Skin of body (tissue), 2 donors: ENCODE data around the gene CFHR2. TPM values are rescaled to one million over a fixed set of nuclear protein-coding genes. Genes with fewer than 3 reads are reported as not detected.
"Not testable (repeated sequence)": the region's sequence is repeated elsewhere in the genome, so short reads cannot be mapped to it uniquely, and the experiment has no call there.

Source experiments
- DNase-seq: peaks from one replicate; lab custom pipeline; 2025; lab: John Stamatoyannopoulos, UW
- total RNA-seq: library from RNA; depleted of rRNA; stranded (reverse); fragments of >200 nt; gene quantifications from one replicate; pipeline ENCODE4 v1.2.3, GENCODE V29; 2014

The CFHR2 gene
- total RNA-seq: not detected

DNA sequence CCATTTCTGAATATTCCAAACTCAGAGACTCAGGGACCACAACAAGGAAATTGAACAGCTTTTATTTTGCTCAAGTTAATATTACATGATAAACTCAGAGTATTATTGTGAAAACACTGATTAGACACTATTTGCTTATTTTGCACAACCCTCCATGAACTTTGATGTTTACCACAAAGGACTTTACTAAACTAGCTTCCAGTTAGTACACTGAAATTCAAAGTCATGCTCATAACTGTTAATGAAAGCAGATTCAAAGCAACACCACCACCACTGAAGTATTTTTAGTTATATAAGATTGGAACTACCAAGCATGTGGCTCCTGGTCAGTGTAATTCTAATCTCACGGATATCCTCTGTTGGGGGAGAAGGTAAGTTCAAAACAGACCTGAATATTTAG, at the start of gene CFHR2:
Gene CFHR2 (plus strand): TSS at position 171 of the 400 bp plus-strand sequence. CDS start 143 bp downstream, at position 314.
- DNase-seq: not testable (repeated sequence)

GRCh38 chr1:196896355-196896754, 47.2 kb upstream of the CFHR2 start:
- DNase-seq: peak; percentile 41

GRCh38 chr1:196897158-196897828, 46.2 kb upstream of the CFHR2 start:
- no peak for DNase-seq

GRCh38 chr1:196902344-196902743, 41.2 kb upstream of the CFHR2 start:
- DNase-seq: no peak

DNA sequence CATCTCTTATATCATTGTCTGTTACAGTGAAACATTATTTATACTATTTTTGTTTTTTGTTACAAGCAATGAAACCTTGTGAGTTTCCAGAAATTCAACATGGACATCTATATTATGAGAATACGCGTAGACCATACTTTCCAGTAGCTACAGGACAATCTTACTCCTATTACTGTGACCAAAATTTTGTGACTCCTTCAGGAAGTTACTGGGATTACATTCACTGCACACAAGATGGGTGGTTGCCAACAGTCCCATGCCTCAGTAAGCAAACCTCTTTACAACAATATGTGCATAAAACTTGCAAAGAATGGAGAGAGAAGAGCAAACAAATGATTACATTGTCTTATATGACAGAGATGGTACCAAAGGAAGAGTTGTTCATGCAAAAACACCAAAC, 33.3 kb upstream of the CFHR2 start:
- no peak for DNase-seq

DNA sequence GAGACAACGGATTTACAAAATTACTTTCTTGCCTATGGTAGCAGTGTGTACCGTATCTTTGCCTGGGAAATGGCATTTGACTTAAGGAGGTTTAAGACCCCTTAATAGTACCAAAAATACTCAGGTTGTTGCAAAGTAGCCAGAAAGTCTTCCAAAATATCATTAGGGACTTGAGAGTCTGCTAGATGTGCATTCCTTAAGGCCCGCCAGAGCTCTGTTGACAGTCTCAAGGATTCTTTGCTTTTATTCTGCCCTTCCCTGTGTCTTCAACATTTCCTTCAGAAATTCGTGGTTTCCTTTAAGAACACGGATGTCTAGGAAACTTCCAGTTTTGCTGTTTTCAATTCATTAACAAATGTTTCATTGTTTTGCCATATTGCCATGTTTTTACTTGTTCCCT, 31.3 kb upstream of the CFHR2 start:
- not testable (repeated sequence) for DNase-seq

- DNase-seq: not testable (repeated sequence)
Measured at GRCh38 chr1:196926839-196927238, 16.7 kb upstream of the CFHR2 start.

GRCh38 chr1:196932853-196933252, 10.7 kb upstream of the CFHR2 start:
- not testable (repeated sequence) for DNase-seq

- DNase-seq: no peak
Measured at GRCh38 chr1:196933531-196934189, 9.9 kb upstream of the CFHR2 start.

DNA sequence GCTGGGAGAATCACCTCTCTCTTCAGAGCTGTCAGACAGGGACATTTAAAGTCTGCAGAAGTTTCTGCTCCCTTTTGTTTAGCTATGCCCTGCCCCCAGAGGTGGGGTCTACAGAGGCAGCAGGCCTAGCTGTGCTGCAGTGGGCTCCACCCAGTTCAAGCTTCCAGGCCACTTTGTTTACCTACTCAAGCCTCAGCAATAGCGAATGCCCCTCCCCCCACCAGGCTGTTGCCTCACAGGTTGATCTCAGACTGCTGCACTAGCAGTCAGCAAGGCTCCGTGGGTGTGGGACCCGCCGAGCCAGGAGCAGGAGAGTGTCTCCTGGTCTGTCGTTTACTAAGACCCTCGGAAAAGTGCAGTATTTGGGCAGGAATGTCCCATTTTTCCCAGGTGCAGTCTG, 2.1 kb upstream of the CFHR2 start:
- DNase-seq: not testable (repeated sequence)

DNA sequence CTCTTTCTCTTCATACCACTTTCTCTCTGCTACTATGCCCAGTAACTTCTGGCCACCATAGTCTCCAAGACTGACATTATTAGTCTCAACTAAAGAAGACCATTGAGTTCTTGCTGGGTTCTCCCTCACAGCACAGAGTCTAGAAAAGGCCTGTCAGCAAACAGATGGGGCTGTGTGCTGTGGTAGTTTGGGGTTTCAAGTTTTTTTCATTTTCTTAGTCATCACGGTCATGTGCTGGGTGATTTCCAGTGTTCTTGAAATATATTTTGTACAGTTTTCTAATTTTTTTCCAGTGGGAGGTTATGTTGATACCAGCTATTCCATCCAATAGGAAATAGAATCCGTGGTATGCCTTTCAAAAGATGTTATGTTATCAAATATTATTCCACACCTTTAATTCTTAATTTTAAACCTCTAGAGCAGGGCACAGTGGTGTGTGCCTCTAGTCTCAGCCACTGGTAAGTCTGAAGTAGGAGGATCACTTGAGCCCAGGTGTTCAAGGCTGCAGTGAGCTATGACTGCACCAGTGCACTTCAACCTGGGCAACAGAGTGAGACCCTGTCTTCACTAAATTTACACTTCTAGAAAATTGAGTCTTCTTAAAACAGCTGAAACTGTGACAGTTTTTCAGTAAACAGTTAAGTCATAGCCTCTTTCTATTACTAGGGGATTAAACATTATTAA, 8.3 kb downstream of the CFHR2 start:
- DNase-seq: no peak

GRCh38 chr1:196954778-196955177, 11.2 kb downstream of the CFHR2 start:
- no peak for DNase-seq

- DNase-seq: no peak
Measured at GRCh38 chr1:196955926-196956325, 12.4 kb downstream of the CFHR2 start.

GRCh38 chr1:196960854-196961253, 17.3 kb downstream of the CFHR2 start:
- no peak for DNase-seq

- DNase-seq: no peak
Measured at GRCh38 chr1:196970182-196970581, 26.6 kb downstream of the CFHR2 start.

DNA sequence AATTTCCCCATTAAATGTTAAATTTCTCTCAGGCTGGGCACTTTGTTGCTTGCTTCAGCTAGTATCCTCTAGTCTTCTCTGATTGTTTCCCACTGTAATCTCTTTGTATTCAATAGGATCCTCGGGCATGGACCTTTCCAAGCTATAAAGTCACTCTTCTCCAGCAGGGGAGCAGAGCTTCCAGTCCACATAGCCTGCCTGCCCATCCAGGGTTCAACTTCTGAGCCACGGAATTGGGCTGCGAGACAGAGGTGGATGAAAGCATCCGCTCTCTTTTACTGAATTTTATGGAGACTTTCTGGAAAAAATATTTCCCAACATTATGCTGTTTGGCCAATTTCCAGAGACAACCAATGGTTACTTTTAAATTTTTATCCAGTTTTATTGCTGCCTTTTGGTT, 32.7 kb downstream of the CFHR2 start:
- no peak for DNase-seq

DNA sequence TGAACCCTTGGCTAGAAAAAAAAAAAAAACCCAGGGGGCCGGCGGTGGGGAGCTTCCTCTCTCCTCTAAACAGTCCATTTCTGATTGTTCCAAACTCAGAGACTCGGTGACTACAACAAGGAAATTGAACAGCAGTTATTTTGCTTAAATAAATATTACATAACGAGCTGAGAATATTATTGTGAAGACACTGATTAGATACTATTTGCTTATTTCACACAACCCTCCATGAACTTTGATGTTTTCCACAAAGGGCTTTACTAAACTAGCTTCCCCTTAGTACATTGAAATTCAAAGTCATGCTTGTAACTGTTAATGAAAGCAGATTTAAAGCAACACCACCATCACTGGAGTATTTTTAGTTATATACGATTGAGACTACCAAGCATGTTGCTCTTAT, 33.7 kb downstream of the CFHR2 start, which contains the start of gene CFHR5:
Gene CFHR5 (plus strand): TSS at position 279 of the 400 bp plus-strand sequence. CDS start 109 bp downstream, at position 388.
- no peak for DNase-seq

DNA sequence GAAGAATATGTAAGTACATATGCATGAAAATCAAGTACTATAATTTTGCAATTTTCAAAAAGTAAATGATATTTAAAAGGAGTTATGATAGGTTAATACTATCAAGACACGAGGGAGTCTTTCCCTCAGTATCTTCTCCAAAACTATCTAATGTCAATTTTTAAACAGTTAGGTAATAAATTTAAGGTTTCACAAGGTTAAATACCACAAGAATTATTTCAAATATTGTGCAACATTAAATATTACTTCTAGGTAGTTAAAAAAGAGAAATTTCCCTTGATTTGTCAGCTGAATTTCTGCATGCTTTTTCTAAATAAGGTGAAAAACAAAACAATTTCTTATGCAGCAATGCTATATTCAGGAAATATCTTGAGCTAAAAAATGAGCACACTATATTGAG, 37.3 kb downstream of the CFHR2 start:
- no peak for DNase-seq

- not testable (repeated sequence) for DNase-seq
Measured at GRCh38 chr1:196982247-196982646, 38.7 kb downstream of the CFHR2 start.

DNA sequence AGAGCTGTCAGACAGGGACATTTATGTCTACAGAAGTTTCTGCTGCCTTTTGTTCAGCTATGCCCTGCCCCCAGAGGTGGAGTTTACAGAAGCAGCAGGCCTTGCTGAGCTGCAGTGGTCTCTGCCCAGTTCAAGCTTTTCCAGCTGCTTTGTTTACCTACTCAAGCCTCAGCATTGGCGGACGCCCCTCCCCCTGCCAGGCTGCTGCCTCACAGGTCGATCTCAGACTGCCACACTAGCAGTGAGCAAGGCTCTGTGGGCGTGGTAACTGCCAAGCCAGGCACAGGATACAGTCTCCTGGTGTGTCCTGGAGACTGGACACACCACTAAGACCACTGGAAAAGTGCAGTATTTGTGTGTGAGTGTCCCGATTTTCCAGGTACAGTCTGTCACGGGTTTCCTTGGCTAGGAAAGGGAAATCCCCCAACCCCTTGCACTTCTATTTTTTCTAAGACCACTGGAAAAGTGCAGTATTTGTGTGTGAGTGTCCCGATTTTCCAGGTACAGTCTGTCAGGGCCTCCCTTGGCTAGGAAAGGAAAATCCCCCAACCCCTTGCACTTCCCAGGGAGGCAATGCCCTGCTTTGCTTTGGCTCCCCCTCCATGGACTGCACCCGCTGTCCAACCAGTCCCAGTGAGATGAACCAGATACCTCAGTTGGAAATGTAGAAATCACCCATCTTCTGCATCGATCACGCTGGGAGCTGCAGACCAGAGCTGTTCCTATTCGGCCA, 48.5 kb downstream of the CFHR2 start:
- not testable (repeated sequence) for DNase-seq

DNA sequence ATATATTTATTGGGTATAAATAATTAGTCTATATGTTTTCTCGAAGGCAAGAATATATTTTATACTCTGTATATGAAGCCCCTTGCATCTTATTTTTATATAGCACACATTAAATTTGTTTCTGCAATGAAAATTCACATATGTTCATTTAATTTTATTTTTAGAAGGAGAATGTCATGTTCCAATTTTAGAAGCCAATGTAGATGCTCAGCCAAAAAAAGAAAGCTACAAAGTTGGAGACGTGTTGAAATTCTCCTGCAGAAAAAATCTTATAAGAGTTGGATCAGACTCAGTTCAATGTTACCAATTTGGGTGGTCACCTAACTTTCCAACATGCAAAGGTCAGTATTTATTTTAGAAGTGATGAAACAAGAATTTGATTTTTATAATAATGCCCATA, 50.4 kb downstream of the CFHR2 start:
- DNase-seq: no peak

DNA sequence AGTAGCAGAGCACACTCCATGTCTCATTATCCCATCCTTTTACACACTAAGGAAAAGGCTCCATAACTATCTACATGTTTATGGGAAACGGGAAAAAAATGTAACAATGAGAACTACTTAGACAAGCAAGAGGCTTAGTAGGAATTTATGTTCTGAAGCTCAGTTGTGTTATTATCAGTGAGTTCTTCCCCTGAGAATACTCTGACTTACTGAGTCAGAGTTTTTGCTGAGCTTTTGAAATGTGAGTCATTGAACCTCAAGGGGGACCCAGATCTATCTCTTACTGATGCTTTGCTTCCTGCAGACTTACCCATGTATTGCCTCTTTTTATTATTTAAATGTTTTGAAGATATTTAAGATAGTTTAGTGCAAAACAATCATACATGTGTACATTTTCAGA, 53.9 kb downstream of the CFHR2 start:
- DNase-seq: no peak
